HL-60 (cell line): Measurements from ENCODE around the gene ADAMTS1.

Source experiments
- CTCF ChIP-seq: IDR thresholded peaks from one replicate; pipeline ENCODE4 v1.5.1; 2011; ENCODE audit warnings: low read length, control low read depth, inconsistent platforms; ENCODE audit not compliant: insufficient read depth
- POLR2AphosphoS5 ChIP-seq: IDR thresholded peaks from 2 replicates; pipeline ENCODE4 v1.6.1; 2012; ENCODE audit warnings: low read depth

GRCh38 chr21:26815197-26815596 lies 30.0 kb downstream of the ADAMTS1 start:
- TF ChIP-seq CTCF (no peak), POLR2AphosphoS5 (no peak)
